Adrenal gland (tissue), 12 donors: Measurements from ENCODE around the gene RGS3. TPM values are rescaled to one million over a fixed set of nuclear protein-coding genes. Genes with fewer than 3 reads are reported as not detected.

Experiments
- DNase-seq, 7 donors: peaks; one replicate each; pipeline ENCODE4 v3.0.0-alpha.2; 2019 to 2020
- H3K27ac ChIP-seq, 5 donors: fragments of 200-600 bp; sonication (generic) in 4 of 5; 1 replicate in 3 of 5; 2 replicates in 2 of 5; pipeline versions ENCODE4 v1.5.1 to v1.8.0; 2016 to 2020; ENCODE audit warnings: mild to moderate bottlenecking in 1 of 5
- H3K27me3 ChIP-seq: fragments of 200-600 bp; 2 replicates; pipeline ENCODE4 v1.8.0; 2021
- H3K36me3 ChIP-seq, 2 donors: fragments of 200-600 bp; replicated peaks in 1 of 2; 1 replicate in 1 of 2; 2 replicates in 1 of 2; pipeline versions ENCODE4 v1.5.1 to v1.8.0; 2018 to 2022
- H3K4me1 ChIP-seq, 2 donors: fragments of 200-600 bp; replicated peaks in 1 of 2; 1 replicate in 1 of 2; 2 replicates in 1 of 2; pipeline versions ENCODE4 v1.5.1 to v1.8.0; 2018 to 2021
- H3K4me3 ChIP-seq, 4 donors: fragments of 200-600 bp; sonication (generic) in 3 of 4; one replicate each; pipeline ENCODE4 v1.5.1; 2016 to 2018
- H3K9me3 ChIP-seq, 3 donors: fragments of 200-600 bp; sonication (generic) in 1 of 3; replicated peaks in 1 of 3; 1 replicate in 2 of 3; 2 replicates in 1 of 3; pipeline versions ENCODE4 v1.5.1 to v1.8.0; 2016 to 2021
- POLR2A ChIP-seq, 2 donors: fragments of 450-650 bp; IDR thresholded peaks; one replicate each; pipeline ENCODE4 v1.6.1; 2017; ENCODE audit warnings: antibody characterized with exemption in 2 of 2, mild to moderate bottlenecking in 2 of 2, moderate library complexity in 1 of 2
- WGBS, 4 donors: extraction: QIAGEN DNeasy Blood & Tissue Kit in 2 of 4; methylation state at CpG; one replicate each; pipeline versions ENCODE4 v1.1.5 to v1.1.7; 2013 to 2017; 5-methylcytosine and 5-hydroxymethylcytosine counted together
- intact Hi-C, 2 donors: fragments of 100-400 bp; cut with DNase I; formaldehyde crosslinking; loops; one replicate each; pipeline versions ENCODE4 v1.14.1 to v1.15.0; 2022 to 2023
- polyA plus RNA-seq, 3 donors: library from polyadenylated mRNA; stranded (reverse); fragments of 200-250 nt in 2 of 3; fragments of 350-450 nt in 1 of 3; fragmentation: Illumina TruSeq in 1 of 3; extraction: RNeasy Lipid Tissue Mini Kit (QIAGEN cat#74804) in 1 of 3; gene quantifications; one replicate each; pipeline ENCODE4 v1.2.3, GENCODE V29; 2013 to 2014
- total RNA-seq, 9 donors: library from RNA; depleted of rRNA in 4 of 9; stranded (reverse); fragments of >200 nt in 4 of 9; fragments of 120-200 nt in 1 of 9; fragmentation: NEBNext Ultra II Directional in 1 of 9; extraction: Animal tissue kit (Norgen Biotek cat#: 25700) in 1 of 9; gene quantifications; one replicate each; pipeline versions ENCODE4 v1.1.0 to v1.2.4, GENCODE V29; 2013 to 2023
- TF ChIP-seq, protein P1 (sequence below), 6 experiments: fragments of 450-650 bp in 4 of 6; fragments of 200-600 bp in 2 of 6; sonication (generic) in 1 of 6; IDR thresholded peaks; 1 replicate in 5 of 6; 2 replicates in 1 of 6; pipeline versions ENCODE4 v1.5.1 to v1.8.0; 2016 to 2021; ENCODE audit warnings: antibody characterized with exemption in 6 of 6, mild to moderate bottlenecking in 2 of 6, moderate library complexity in 1 of 6
- donor health status: healthy with polysubstance abuse.
- donor health status: Bipolar disorder and iron deficiency.
- donor health status: DM: yes; HTN: yes; CAD: no.
- donor health status: DM: no; HTN: no; CAD: no.
- donor health status: DM: no; HTN: no; CAD: no.
- donor health status: DM: yes; HTN: yes; CAD: no.

The RGS3 gene
- total and polyA plus RNA-seq, 12 donors, result 34.5 to 126 (median 65.6) TPM

DNA sequence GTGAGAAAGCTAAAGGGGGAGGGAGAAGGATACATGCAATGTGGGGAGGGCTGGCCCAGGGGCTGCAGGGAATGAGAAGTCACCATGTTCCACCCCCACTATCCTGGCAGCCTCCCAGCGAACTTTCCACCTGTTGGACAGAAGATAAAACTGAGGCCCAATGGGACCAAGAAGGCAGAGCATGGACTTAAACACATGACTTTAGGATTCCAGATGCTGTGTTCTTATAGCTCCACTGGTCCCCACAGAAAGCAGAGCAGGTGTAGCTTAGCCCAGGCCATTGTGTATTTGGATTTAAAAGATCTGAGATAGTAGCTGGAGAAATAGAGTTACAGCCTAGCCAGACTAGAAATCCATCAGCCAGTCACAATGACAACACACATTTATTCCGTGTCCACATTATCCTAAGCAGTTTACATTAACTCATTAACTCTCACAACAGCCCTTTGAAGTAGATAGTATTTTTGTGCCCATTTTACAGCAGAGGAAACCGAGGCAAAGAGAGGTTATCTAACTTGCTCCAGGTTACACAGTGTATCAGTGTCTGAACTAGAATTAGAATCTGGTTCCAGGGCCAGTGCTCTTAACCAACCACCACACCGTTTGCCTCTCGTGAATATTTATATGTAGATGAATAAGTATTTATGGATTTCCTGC, 121.0 kb downstream of the RGS3 start:
- peaks cover 0 to 19% of the 10 kb centered on the region in 2 donors for H3K36me3 ChIP-seq
- no peaks in the 10 kb centered on the region for H3K27me3 ChIP-seq
- no peak overlapping the region for H3K27ac ChIP-seq
- intact Hi-C loops, result no loop called here
- H3K4me3 ChIP-seq, result no peak overlapping the region
- 91 to 95% (median 95%) methylated on average over 5 of the region's 5 CpGs for WGBS, 4 donors
- H3K4me1 ChIP-seq, result peaks cover 19 to 42% of the 10 kb centered on the region in 2 donors
- no peaks in the 10 kb centered on the region for H3K9me3 ChIP-seq
- no peak for DNase-seq
- TF ChIP-seq, protein P1, sequence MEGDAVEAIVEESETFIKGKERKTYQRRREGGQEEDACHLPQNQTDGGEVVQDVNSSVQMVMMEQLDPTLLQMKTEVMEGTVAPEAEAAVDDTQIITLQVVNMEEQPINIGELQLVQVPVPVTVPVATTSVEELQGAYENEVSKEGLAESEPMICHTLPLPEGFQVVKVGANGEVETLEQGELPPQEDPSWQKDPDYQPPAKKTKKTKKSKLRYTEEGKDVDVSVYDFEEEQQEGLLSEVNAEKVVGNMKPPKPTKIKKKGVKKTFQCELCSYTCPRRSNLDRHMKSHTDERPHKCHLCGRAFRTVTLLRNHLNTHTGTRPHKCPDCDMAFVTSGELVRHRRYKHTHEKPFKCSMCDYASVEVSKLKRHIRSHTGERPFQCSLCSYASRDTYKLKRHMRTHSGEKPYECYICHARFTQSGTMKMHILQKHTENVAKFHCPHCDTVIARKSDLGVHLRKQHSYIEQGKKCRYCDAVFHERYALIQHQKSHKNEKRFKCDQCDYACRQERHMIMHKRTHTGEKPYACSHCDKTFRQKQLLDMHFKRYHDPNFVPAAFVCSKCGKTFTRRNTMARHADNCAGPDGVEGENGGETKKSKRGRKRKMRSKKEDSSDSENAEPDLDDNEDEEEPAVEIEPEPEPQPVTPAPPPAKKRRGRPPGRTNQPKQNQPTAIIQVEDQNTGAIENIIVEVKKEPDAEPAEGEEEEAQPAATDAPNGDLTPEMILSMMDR (IDR thresholded peaks at IDR 0.05), result no peak
- TF ChIP-seq POLR2A (IDR thresholded peaks at IDR 0.05), result no peak

DNA sequence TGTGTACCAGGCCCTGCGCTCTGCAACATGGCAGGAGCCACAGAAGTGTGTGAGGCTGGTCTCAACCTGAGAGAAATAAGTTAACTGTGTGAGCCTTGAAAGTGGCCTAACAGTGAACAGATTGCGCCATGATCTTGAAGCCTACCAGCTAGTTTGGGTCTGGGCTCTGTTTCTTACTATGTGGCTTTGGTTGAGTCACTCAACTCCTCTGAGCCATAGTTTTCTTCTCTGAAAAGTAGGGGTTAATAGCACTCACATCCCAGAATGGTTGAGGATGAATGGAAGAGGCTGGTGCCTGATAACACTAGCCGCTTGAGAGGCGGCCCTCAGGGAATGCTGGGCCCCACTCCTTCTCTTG, 121.5 kb downstream of the RGS3 start:
- intact Hi-C loops, result no loop called here
- no peaks in the 10 kb centered on the region for H3K9me3 ChIP-seq
- no peaks in the 10 kb centered on the region for H3K27me3 ChIP-seq
- H3K27ac ChIP-seq, result no peak overlapping the region
- no peak overlapping the region for H3K4me3 ChIP-seq
- TF ChIP-seq POLR2A (IDR thresholded peaks at IDR 0.05), result no peak
- TF ChIP-seq, protein P1 (IDR thresholded peaks at IDR 0.05), result no peak
- DNase-seq, result no peak
- H3K4me1 ChIP-seq, result peaks cover 14 to 42% of the 10 kb centered on the region in 2 donors
- H3K36me3 ChIP-seq, result peaks cover 0 to 19% of the 10 kb centered on the region in 2 donors
- WGBS, 4 donors, result 94 to 99% (median 97%) methylated on average over 4 of the region's 4 CpGs

DNA sequence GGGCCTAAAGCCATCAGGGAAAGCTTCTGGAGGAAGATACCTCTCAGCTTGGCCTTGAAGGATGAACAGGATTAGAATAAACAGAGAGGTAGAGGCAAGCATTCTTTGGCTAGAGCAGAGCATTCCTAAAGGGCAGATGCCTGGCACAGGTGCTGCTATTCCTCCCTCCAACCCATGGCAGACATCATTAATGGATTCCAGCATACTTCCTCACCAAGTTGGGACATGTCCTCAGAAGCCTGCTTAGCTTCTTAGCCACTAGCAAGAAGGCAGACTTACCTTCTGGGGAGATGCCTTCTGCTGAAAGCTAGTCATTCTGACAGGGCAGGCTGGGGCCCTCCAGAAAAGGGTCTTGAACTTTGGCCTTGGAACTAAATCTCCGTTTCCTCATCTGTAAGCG, 122.0 kb downstream of the RGS3 start:
- intact Hi-C loops, result no loop called here
- Histone ChIP-seq H3K27me3 (no peaks in the 10 kb centered on the region), H3K36me3 (peaks cover 0 to 19% of the 10 kb centered on the region in 2 donors), H3K9me3 (no peaks in the 10 kb centered on the region), H3K4me3 (no peak overlapping the region), H3K4me1 (peaks cover 12 to 37% of the 10 kb centered on the region in 2 donors), H3K27ac (peak overlapping the region in 1 of 5 donors; percentile 1)
- no peak for DNase-seq
- no peak for TF ChIP-seq POLR2A (IDR thresholded peaks at IDR 0.05)
- TF ChIP-seq, protein P1 (IDR thresholded peaks at IDR 0.05), result no peak
- WGBS, 4 donors, result 88 to 100% (median 92%) methylated on average over 2 of the region's 2 CpGs

DNA sequence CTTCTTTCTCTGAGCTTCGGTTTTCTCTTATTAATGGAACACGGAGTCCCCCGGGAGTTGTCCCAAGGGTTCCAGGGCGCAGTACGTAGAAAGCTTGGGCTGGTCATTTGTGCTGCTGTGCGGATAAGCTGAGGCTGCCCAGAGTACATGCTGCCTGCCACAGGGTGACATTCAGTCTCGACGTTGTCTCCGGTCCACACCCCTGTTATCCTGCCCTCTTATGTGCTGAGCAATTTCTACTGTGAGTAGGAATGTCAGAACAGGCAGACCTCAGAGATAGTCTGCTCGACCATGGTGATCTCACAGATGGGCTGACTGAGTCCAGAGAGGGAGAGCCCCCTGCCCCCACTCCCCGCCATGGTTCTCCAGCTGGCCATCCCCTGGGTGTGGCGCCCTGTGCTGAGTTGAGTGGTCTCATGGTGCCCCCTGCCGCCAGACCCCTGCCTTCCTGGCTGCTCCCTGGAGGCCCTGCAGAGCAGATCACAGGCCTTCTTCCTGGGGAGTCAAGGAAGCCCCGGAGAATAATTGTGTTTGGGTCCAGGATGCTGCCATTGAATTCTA, 124.0 kb downstream of the RGS3 start:
- intact Hi-C loops, result loop anchor here in 1 of 2 donors (2.0 kb wide), 1 partner anchor 139 kb away; no protein-coding TSS in a partner anchor
- Histone ChIP-seq H3K4me1 (peaks cover 0 to 27% of the 10 kb centered on the region in 2 donors), H3K36me3 (peaks cover 0 to 19% of the 10 kb centered on the region in 2 donors), H3K4me3 (no peak overlapping the region), H3K27me3 (no peaks in the 10 kb centered on the region), H3K9me3 (no peaks in the 10 kb centered on the region), H3K27ac (peak overlapping the region in 2 of 5 donors; percentile 8 to 75)
- peak in 2 of 7 donors; percentile 61 to 76 for DNase-seq
- TF ChIP-seq POLR2A (IDR thresholded peaks at IDR 0.05), result no peak
- TF ChIP-seq, protein P1 (IDR thresholded peaks at IDR 0.05), result peak in 3 of 6 experiments; percentile 32 to 45 (median 44)
- 53 to 72% (median 69%) methylated on average over 10 to 14 of the region's 14 CpGs for WGBS, 4 donors
